Mononuclear cell (primary cell): ENCODE results near the gene FSTL5. TPM values are rescaled to one million over a fixed set of nuclear protein-coding genes. Genes with fewer than 3 reads are reported as not detected.

Experiments used
- H3K27me3 ChIP-seq: 2 replicates; pipeline ENCODE4 v1.6.0; 2011; ENCODE audit warnings: low read length, control low read depth; ENCODE audit not compliant: insufficient read depth
- H3K4me1 ChIP-seq: 2 replicates; pipeline ENCODE4 v1.5.1; 2011; ENCODE audit warnings: mild to moderate bottlenecking, low read length, control low read depth; ENCODE audit not compliant: insufficient read depth
- H3K4me3 ChIP-seq: 2 replicates; pipeline ENCODE4 v1.5.1; 2011; ENCODE audit warnings: mild to moderate bottlenecking, low read length, moderate library complexity
- H3K9me3 ChIP-seq: 2 replicates; pipeline ENCODE4 v1.5.1; 2011; ENCODE audit warnings: low read depth, mild to moderate bottlenecking, control low read depth, low read length
- total RNA-seq: library from RNA; depleted of rRNA; stranded (reverse); fragments of >200 nt; gene quantifications from one replicate; pipeline ENCODE4 v1.2.3, GENCODE V29; 2012

FSTL5 gene
- total RNA-seq, 1 donor, result under 0.01 TPM

GRCh38 chr4:161595230-161595771, 568.5 kb downstream of the FSTL5 start:
- H3K27me3 ChIP-seq, result no peaks in the 10 kb centered on the region
- H3K4me1 ChIP-seq, result no peaks in the 10 kb centered on the region
- H3K4me3 ChIP-seq, result no peak overlapping the region
- no peaks in the 10 kb centered on the region for H3K9me3 ChIP-seq

GRCh38 chr4:161585011-161585410, 578.8 kb downstream of the FSTL5 start:
- no peaks in the 10 kb centered on the region for H3K27me3 ChIP-seq

GRCh38 chr4:161583549-161583948, 580.3 kb downstream of the FSTL5 start:
- no peak overlapping the region for H3K4me3 ChIP-seq
- H3K27me3 ChIP-seq, result no peaks in the 10 kb centered on the region
- peaks cover 7% of the 10 kb centered on the region for H3K4me1 ChIP-seq
- no peaks in the 10 kb centered on the region for H3K9me3 ChIP-seq

More at GRCh38 chr4:161585011-161585410, 578.8 kb downstream of the FSTL5 start:
- Histone ChIP-seq H3K4me1 (peaks cover 7% of the 10 kb centered on the region), H3K9me3 (no peaks in the 10 kb centered on the region), H3K4me3 (no peak overlapping the region)

- peaks cover 7% of the 10 kb centered on the region for H3K4me1 ChIP-seq
- H3K9me3 ChIP-seq, result no peaks in the 10 kb centered on the region
- no peaks in the 10 kb centered on the region for H3K27me3 ChIP-seq
- no peak overlapping the region for H3K4me3 ChIP-seq
These were observed 582.3 kb downstream of the FSTL5 start for GRCh38 chr4:161581262-161582230.

GRCh38 chr4:161577579-161578301, 586.1 kb downstream of the FSTL5 start:
- Histone ChIP-seq H3K27me3 (no peaks in the 10 kb centered on the region), H3K4me1 (peaks cover 13% of the 10 kb centered on the region), H3K4me3 (no peak overlapping the region), H3K9me3 (no peaks in the 10 kb centered on the region)

GRCh38 chr4:161573836-161574235, 590.0 kb downstream of the FSTL5 start:
- H3K4me3 ChIP-seq, result no peak overlapping the region
- peaks cover 5% of the 10 kb centered on the region for H3K4me1 ChIP-seq

GRCh38 chr4:161564230-161564834, 599.5 kb downstream of the FSTL5 start:
- H3K27me3 ChIP-seq, result no peaks in the 10 kb centered on the region
- no peaks in the 10 kb centered on the region for H3K4me1 ChIP-seq
- H3K9me3 ChIP-seq, result no peaks in the 10 kb centered on the region
- H3K4me3 ChIP-seq, result no peak overlapping the region

More at GRCh38 chr4:161573836-161574235, 590.0 kb downstream of the FSTL5 start:
- Histone ChIP-seq H3K27me3 (no peaks in the 10 kb centered on the region), H3K9me3 (no peaks in the 10 kb centered on the region)

- Histone ChIP-seq H3K9me3 (no peaks in the 10 kb centered on the region), H3K4me3 (no peak overlapping the region), H3K27me3 (no peaks in the 10 kb centered on the region), H3K4me1 (no peaks in the 10 kb centered on the region)
These were observed 607.8 kb downstream of the FSTL5 start for GRCh38 chr4:161555689-161556660.

- Histone ChIP-seq H3K9me3 (no peaks in the 10 kb centered on the region), H3K4me3 (no peak overlapping the region), H3K27me3 (no peaks in the 10 kb centered on the region), H3K4me1 (no peaks in the 10 kb centered on the region)
These were observed 609.3 kb downstream of the FSTL5 start for GRCh38 chr4:161554372-161554990.

GRCh38 chr4:161546902-161547301, 616.9 kb downstream of the FSTL5 start:
- Histone ChIP-seq H3K4me1 (no peaks in the 10 kb centered on the region), H3K9me3 (no peaks in the 10 kb centered on the region)

GRCh38 chr4:161540265-161540664, 623.5 kb downstream of the FSTL5 start:
- Histone ChIP-seq H3K9me3 (no peaks in the 10 kb centered on the region), H3K4me1 (no peaks in the 10 kb centered on the region), H3K4me3 (no peak overlapping the region), H3K27me3 (no peaks in the 10 kb centered on the region)

More at GRCh38 chr4:161546902-161547301, 616.9 kb downstream of the FSTL5 start:
- Histone ChIP-seq H3K27me3 (no peaks in the 10 kb centered on the region), H3K4me3 (no peak overlapping the region)

- Histone ChIP-seq H3K4me3 (no peak overlapping the region), H3K9me3 (no peaks in the 10 kb centered on the region)
These were observed 624.9 kb downstream of the FSTL5 start for GRCh38 chr4:161538941-161539340.

GRCh38 chr4:161530710-161531109, 633.1 kb downstream of the FSTL5 start:
- Histone ChIP-seq H3K4me1 (no peaks in the 10 kb centered on the region), H3K9me3 (no peaks in the 10 kb centered on the region), H3K27me3 (no peaks in the 10 kb centered on the region), H3K4me3 (no peak overlapping the region)

More at GRCh38 chr4:161538941-161539340, 624.9 kb downstream of the FSTL5 start:
- Histone ChIP-seq H3K4me1 (no peaks in the 10 kb centered on the region), H3K27me3 (no peaks in the 10 kb centered on the region)
